Thymus (tissue), 11 donors: ENCODE measurements around the gene ARHGAP21. TPM values are rescaled to one million over a fixed set of nuclear protein-coding genes. Genes with fewer than 3 reads are reported as not detected.

Experiments
- DNase-seq, 9 donors: peaks; one replicate each; pipeline ENCODE4 v3.0.0-alpha.2; 2013; ENCODE audit warnings: low spot score in 9 of 9, low read depth in 6 of 9, missing footprints in 1 of 9
- H3K27ac ChIP-seq, 2 donors: one replicate each; pipeline ENCODE4 v1.5.1; 2013; ENCODE audit warnings: control low read depth in 1 of 2, low read depth in 1 of 2, low read length in 1 of 2, mild to moderate bottlenecking in 1 of 2, moderate library complexity in 1 of 2
- H3K27me3 ChIP-seq, 2 donors: one replicate each; pipeline ENCODE4 v1.5.1; 2013; ENCODE audit warnings: low read length in 1 of 2; ENCODE audit not compliant: control insufficient read depth in 2 of 2, insufficient read depth in 1 of 2
- H3K36me3 ChIP-seq, 2 donors: one replicate each; pipeline ENCODE4 v1.5.1; 2013; ENCODE audit warnings: low read length in 1 of 2, mild to moderate bottlenecking in 1 of 2, moderate library complexity in 1 of 2; ENCODE audit not compliant: control insufficient read depth in 2 of 2, insufficient read depth in 2 of 2
- H3K4me1 ChIP-seq, 2 donors: one replicate each; pipeline ENCODE4 v1.5.1; 2013; ENCODE audit warnings: low read length in 2 of 2; ENCODE audit not compliant: control insufficient read depth in 2 of 2, insufficient read depth in 2 of 2
- H3K4me3 ChIP-seq, 2 donors: one replicate each; pipeline ENCODE4 v1.5.1; 2013; ENCODE audit warnings: low read length in 2 of 2, control low read depth in 1 of 2, mild to moderate bottlenecking in 1 of 2
- H3K9me3 ChIP-seq, 2 donors: one replicate each; pipeline ENCODE4 v1.5.1; 2013; ENCODE audit warnings: low read length in 1 of 2, mild to moderate bottlenecking in 1 of 2; ENCODE audit not compliant: control insufficient read depth in 2 of 2, insufficient read depth in 1 of 2
- WGBS: extraction: QIAGEN DNeasy Blood & Tissue Kit; methylation state at CpG from one replicate; pipeline ENCODE4 v1.1.7; 2013; 5-methylcytosine and 5-hydroxymethylcytosine counted together
- polyA plus RNA-seq: library from polyadenylated mRNA; stranded (reverse); fragments of 200-250 nt; gene quantifications from one replicate; pipeline ENCODE4 v1.2.3, GENCODE V29; 2013
- total RNA-seq: library from RNA; stranded (reverse); fragments of 120-200 nt; gene quantifications from one replicate; pipeline ENCODE4 v1.2.4, GENCODE V29; 2013
- donor health status: healthy.

ARHGAP21 gene
- total and polyA plus RNA-seq, 2 donors = 20.4 to 23.7 TPM

- DNase-seq = no peak
- no peak overlapping the region for H3K4me3 ChIP-seq
- H3K9me3 ChIP-seq = no peaks in the 10 kb centered on the region
- no peak overlapping the region for H3K27ac ChIP-seq
- H3K4me1 ChIP-seq = peaks cover 0 to 4% of the 10 kb centered on the region in 2 donors
- no peaks in the 10 kb centered on the region for H3K27me3 ChIP-seq
- WGBS = 98% methylated on average over 3 of the region's 3 CpGs
- no peaks in the 10 kb centered on the region for H3K36me3 ChIP-seq
Measured at GRCh38 chr10:24616536-24616935, 107.2 kb downstream of the ARHGAP21 start.

GRCh38 chr10:24606021-24606420, 117.7 kb downstream of the ARHGAP21 start:
- no peak overlapping the region for H3K4me3 ChIP-seq
- no peaks in the 10 kb centered on the region for H3K4me1 ChIP-seq
- H3K27ac ChIP-seq = no peak overlapping the region
- 96% methylated on average over 1 of the region's 1 CpG for WGBS
- H3K9me3 ChIP-seq = no peaks in the 10 kb centered on the region
- no peaks in the 10 kb centered on the region for H3K27me3 ChIP-seq
- DNase-seq = no peak
- peaks cover 0 to 3% of the 10 kb centered on the region in 2 donors for H3K36me3 ChIP-seq

- 96% methylated on average over 3 of the region's 3 CpGs for WGBS
- no peak overlapping the region for H3K27ac ChIP-seq
- H3K4me1 ChIP-seq = no peaks in the 10 kb centered on the region
- H3K36me3 ChIP-seq = peaks cover 0 to 3% of the 10 kb centered on the region in 2 donors
- no peaks in the 10 kb centered on the region for H3K27me3 ChIP-seq
- no peaks in the 10 kb centered on the region for H3K9me3 ChIP-seq
- no peak for DNase-seq
- H3K4me3 ChIP-seq = no peak overlapping the region
Measured at GRCh38 chr10:24605141-24605540, 118.5 kb downstream of the ARHGAP21 start.

GRCh38 chr10:24603333-24603732, 120.4 kb downstream of the ARHGAP21 start:
- Histone ChIP-seq H3K4me1 (no peaks in the 10 kb centered on the region), H3K4me3 (no peak overlapping the region), H3K9me3 (no peaks in the 10 kb centered on the region), H3K27me3 (no peaks in the 10 kb centered on the region), H3K36me3 (peaks cover 0 to 3% of the 10 kb centered on the region in 2 donors), H3K27ac (no peak overlapping the region)
- WGBS = 98% methylated on average over 2 of the region's 2 CpGs
- no peak for DNase-seq

DNA sequence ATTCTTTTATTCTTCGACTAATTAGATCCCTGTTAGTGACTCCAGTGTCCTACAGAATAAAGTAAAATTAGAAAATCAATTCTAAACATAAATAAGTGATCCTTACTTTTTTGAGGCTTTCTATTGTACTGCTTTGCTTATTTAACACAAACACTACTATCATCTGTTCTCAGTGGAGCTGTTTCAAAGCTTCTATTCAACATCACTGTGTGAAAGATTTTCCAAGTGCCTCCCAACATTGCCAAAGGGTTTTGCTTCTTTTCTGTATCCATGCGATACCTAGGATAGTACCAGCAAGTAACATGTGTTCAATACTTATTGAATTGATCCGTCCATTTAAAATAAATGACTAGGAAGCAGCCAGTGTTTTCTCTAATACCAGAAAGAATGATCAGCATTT, 125.7 kb downstream of the ARHGAP21 start:
- no peaks in the 10 kb centered on the region for H3K4me1 ChIP-seq

GRCh38 chr10:24597426-24597825, 126.3 kb downstream of the ARHGAP21 start:
- WGBS = 96% methylated on average over 7 of the region's 7 CpGs
- H3K36me3 ChIP-seq = peaks cover 0 to 3% of the 10 kb centered on the region in 2 donors
- H3K27ac ChIP-seq = no peak overlapping the region
- H3K4me1 ChIP-seq = no peaks in the 10 kb centered on the region
- H3K4me3 ChIP-seq = no peak overlapping the region
- no peak for DNase-seq
- no peaks in the 10 kb centered on the region for H3K27me3 ChIP-seq
- H3K9me3 ChIP-seq = no peaks in the 10 kb centered on the region

More for the DNA sequence above, 125.7 kb downstream of the ARHGAP21 start:
- Histone ChIP-seq H3K36me3 (peaks cover 0 to 6% of the 10 kb centered on the region in 2 donors), H3K27ac (no peak overlapping the region), H3K27me3 (no peaks in the 10 kb centered on the region), H3K9me3 (no peaks in the 10 kb centered on the region), H3K4me3 (no peak overlapping the region)
- 99% methylated on average over 3 of the region's 3 CpGs for WGBS
- no peak for DNase-seq

DNA sequence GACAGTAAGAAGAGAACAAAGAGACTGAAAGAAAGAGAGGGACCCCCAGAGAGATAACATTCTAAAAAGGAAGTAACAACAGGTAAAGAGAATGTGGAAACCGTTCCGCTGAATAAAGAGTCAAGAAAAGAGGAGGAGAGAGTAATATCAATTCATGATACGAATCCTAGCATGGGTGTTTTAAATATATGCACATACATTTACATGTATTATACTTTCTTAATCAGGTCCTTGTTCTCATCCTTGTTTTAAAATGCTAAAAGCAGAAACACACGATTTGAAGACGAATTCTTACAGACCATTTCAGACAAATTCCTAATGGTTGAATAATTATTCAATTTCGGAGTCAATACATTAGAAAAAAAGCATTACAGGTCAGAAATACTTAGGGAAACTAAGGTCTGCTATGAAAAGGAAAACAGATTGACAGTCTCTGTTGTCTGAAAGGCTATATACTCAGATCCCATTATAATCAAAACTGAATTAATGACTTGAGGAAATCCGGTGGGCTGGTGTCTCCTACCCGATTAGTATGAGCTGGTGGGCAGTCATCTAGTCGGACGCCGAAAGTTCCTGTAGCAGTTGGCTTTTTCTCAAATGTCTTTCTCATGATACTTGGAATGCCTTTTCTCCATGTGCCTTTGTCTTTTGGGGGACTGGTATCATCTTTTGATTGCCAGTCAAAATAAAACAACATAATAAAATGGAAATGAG, 127.3 kb downstream of the ARHGAP21 start:
- DNase-seq = no peak
- 97% methylated on average over 11 of the region's 11 CpGs for WGBS
- Histone ChIP-seq H3K9me3 (no peaks in the 10 kb centered on the region), H3K4me1 (no peaks in the 10 kb centered on the region), H3K27ac (no peak overlapping the region), H3K4me3 (no peak overlapping the region), H3K36me3 (peaks cover 0 to 11% of the 10 kb centered on the region in 2 donors), H3K27me3 (no peaks in the 10 kb centered on the region)

DNA sequence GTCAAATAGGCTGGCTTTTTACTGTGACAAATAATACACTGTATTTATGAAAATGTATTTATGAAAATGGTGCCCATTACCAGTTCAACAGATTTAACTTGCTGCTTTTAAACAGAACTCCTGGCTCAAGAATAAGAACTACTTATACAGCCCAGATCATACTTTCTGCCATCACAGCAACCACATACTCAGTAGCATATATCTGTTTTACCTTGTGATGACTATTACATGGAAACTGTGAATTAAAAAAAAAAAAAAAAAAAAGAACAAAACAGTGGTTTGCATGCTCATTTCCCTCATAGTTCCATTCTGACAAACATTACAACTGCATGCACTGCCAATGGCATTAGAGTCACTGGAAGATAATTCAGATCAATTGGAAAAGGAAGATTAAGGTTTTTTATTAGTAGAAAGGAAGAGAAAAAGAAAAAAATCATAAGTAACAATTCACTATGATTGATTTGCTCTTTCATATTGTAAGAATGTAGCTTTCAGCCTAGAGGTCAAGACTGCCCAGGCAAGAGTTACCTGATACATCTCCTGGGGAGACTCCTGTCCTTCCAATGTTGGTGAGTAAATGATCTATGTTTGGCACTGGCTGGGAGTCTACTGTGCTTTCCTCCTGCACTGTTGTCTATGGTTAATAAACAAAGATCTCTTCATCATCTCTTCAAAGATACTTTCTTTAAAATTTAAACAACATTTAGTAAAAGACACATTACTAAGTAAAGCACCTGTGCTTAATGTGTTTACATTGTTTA, 132.8 kb downstream of the ARHGAP21 start:
- no peaks in the 10 kb centered on the region for H3K27me3 ChIP-seq
- DNase-seq = no peak
- no peaks in the 10 kb centered on the region for H3K4me1 ChIP-seq
- peaks cover 0 to 15% of the 10 kb centered on the region in 2 donors for H3K36me3 ChIP-seq
- H3K9me3 ChIP-seq = no peaks in the 10 kb centered on the region
- H3K27ac ChIP-seq = no peak overlapping the region
- H3K4me3 ChIP-seq = no peak overlapping the region

GRCh38 chr10:24589265-24589664, 134.4 kb downstream of the ARHGAP21 start:
- 97% methylated on average over 2 of the region's 2 CpGs for WGBS
- no peaks in the 10 kb centered on the region for H3K4me1 ChIP-seq
- no peaks in the 10 kb centered on the region for H3K9me3 ChIP-seq
- H3K27me3 ChIP-seq = no peaks in the 10 kb centered on the region
- no peak for DNase-seq
- H3K4me3 ChIP-seq = no peak overlapping the region
- H3K27ac ChIP-seq = no peak overlapping the region
- peaks cover 3 to 15% of the 10 kb centered on the region in 2 donors for H3K36me3 ChIP-seq
